Activated naive CD4-positive, alpha-beta T cell treated with anti-CD3 and anti-CD28 coated beads, Interleukin-2, amount 50 U/mL, for 16 hours (primary cell): ENCODE results near the gene SRMS.
A peak's percentile ranks its signal among the peaks of the same experiment; 100 is the strongest.
"Not testable (repeated sequence)": the region's sequence is repeated elsewhere in the genome, so short reads cannot be mapped to it uniquely, and the experiment has no call there.

ENCODE experiments used
- DNase-seq: peaks from one replicate; pipeline ENCODE4 v3.0.0-alpha.2; 2020

SRMS gene

GRCh38 chr20:63578224-63579016 is 30.9 kb upstream of the SRMS start:
- no peak for DNase-seq

- no peak for DNase-seq
Observed at GRCh38 chr20:63577317-63577894, 29.9 kb upstream of the SRMS start.

- DNase-seq = no peak
Observed at GRCh38 chr20:63576311-63576710, 28.8 kb upstream of the SRMS start.

DNA sequence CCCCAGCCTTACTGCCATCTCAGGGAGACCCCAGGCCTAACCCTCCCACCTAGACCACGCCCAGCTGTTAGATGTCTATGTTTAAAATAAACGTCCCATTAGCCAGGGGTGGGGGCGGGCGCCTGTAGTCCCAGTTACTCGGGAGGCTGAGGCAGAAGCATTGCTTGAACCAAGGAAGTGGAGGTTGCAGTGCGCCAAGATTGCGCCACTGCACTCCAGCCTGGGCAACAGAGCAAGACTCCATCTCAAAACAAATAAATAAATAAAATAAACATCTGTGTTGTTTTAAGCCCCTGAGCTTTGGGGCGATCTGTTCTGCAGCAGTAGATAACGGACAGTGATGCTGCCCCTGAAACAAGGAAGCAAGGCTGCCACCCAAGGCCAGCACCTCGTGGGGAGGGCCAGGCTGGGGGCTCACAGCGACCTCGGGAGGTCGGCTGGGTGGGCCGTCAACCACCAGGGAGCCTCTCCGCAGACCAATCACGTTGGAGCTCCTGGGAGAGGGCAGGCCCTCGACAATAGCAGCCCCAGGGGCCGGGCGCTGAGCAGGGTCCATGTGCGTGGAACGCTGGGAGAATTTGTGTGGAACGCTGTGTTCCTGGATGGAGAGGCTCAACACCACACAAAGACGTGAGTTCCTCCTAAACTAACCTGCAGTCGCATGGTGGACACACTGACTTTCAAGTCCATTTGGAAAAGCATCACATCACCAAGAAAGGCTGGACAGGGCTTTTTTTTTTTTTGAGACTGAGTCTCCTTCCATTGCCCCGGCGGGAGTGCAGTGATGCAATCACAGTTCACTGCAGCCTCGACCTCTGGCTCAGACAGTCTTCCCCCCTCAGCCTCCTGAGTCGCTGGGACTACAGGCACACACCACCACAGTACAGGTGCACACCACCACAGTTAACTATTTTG is 27.5 kb upstream of the SRMS start:
- no peak for DNase-seq

GRCh38 chr20:63574156-63574828 is 26.7 kb upstream of the SRMS start, which contains the start of gene HELZ2:
Gene HELZ2 (minus strand): TSS chr20:63574239. CDS start chr20:63572385, 1,854 bp downstream.
- DNase-seq = peak; percentile 42

DNA sequence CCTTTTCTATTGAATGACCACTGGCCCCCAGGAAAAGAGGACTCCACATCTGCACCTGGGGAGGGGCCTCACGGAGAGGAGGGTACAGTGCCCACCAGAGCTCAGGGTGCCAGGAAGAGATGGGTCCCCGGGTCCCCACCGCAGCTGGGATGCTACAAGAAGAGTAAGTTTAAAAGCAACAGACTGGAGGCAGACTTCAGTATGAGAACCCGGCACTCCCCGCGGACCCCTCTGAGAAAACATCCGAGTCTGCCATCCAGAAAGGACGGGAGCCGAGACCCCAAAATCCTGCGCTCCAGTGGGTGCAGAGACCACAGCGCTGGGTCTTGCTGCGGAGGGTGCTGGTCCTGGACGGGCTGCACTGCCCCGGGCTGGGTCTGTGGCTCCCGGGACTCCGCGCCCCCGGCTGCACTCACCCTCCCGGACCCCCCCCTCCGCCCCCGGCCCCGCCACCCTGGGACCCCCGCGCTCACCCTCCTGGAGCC is 26.1 kb upstream of the SRMS start:
- DNase-seq = no peak

DNA sequence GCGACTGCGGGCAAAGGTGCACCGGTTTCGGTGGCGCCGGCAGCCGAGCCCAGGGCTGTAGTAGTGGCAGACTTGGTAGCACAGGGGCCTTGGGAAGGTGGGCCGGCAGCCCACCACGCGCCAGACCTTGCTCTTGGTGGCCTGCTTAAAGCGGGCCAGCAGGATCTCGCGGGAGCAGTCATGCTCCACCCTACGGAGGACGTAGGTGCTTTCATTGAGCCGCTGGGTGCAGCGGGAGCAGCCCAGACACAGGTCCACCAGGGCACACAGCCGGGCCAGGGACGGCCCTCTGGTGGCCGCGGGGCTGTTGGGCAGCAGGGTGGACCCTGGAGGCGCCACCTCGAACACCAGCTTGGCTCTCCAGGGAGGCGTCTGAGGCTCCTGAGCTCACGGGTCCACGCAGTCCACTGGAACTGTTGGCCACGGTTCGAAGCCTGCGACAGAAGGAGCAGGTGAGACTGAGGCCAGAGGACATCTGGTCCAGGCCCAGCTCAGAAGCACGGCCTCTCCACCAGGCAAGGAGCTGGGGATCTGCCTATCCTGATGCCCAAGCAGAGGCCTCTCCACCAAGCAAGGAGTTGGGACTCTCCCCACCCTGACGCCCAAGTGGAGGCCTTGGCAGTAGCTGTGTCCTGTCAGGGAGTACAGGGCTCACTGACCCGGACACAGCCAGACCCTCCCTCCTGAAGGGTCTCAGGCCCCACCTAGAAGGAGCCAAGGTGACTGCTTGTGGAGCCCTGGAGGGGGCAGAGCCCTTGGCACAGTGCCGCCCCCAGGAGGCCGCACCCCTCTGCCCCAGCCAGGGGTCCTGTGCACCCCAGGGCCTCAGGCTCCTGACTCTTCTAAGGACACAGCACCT is 25.5 kb upstream of the SRMS start:
- no peak for DNase-seq

- no peak for DNase-seq
Observed at GRCh38 chr20:63572071-63572787, 24.7 kb upstream of the SRMS start.

GRCh38 chr20:63571087-63571478 is 23.5 kb upstream of the SRMS start:
- not testable (repeated sequence) for DNase-seq

DNA sequence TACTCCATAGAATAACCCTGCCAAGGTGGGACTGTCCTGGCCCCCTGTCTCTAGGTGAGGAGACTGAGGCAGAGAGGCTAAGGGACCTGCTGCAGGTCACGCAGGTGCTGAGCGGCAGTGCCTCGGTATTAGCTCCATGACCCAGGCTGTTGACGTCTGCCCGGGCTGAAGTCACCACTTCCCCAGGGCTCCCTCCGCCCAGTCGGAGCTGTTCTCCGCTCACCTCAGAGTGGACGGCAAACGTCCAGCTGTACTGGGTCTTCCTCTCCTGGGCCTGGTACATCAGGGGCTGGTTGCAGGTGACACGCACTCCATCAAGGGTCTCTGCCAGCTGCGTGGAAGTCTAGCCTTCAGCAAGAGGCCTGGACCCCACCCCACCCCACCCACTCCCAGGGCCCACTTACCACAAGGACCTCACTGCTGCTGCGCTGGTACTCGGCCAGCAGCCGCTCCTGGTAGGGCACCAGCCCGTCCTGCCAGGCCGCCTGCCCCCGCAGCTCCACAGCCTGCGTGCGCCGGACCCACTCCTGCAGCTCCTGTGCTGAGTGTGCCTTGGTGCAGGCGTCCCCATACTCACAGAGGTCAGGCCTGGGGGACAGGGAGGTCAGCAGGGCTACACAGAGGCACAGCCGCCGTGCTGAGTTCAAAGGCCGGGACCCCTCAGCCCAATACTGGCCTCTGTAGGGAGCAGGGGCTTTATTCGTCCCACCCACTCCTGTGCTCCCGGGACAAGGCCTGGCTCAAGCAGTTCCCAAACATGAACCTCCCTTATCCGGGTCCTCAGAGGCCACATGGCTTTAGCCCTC is 22.9 kb upstream of the SRMS start:
- no peak for DNase-seq

GRCh38 chr20:63568986-63569949 is 21.7 kb upstream of the SRMS start:
- no peak for DNase-seq

DNA sequence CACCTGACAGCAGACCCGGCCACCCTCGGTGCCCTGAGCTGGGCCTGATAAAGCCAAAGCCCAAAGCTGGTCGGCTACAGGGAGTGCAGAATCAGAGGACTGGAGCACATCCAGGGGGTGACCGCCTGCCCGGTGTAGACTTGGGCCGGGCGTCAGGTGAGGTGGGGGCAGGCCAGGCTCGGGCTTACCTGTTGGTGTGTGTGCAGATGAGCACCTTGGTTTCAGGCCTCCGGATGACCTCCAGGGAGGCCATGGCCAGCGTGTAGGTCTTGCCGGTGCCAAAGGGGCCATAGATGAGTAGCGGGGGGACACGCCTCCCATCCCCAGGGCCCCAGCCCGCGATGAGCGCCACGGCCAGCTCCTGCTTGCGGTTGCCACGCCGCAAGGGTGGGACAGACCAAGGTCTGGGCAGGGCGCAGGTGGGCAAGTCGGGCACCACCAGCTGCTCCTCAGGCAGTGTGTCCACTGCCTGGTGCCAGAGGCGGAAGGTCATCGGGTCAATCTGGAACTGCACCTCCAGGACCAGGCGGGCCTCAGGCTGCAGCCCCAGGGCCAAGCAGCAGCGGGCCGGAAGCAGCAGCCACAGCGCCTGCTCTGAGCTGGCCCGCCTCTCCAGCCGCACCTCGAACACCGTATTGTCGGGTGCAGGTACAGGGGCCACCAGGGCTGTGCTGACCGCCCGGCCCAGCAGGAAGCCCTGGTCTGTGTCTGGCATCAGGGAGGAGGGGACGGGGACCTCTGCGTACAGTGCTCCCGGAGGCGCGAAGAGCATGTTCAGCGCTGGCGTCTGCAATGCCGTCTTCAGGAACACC is 20.8 kb upstream of the SRMS start:
- no peak for DNase-seq

DNA sequence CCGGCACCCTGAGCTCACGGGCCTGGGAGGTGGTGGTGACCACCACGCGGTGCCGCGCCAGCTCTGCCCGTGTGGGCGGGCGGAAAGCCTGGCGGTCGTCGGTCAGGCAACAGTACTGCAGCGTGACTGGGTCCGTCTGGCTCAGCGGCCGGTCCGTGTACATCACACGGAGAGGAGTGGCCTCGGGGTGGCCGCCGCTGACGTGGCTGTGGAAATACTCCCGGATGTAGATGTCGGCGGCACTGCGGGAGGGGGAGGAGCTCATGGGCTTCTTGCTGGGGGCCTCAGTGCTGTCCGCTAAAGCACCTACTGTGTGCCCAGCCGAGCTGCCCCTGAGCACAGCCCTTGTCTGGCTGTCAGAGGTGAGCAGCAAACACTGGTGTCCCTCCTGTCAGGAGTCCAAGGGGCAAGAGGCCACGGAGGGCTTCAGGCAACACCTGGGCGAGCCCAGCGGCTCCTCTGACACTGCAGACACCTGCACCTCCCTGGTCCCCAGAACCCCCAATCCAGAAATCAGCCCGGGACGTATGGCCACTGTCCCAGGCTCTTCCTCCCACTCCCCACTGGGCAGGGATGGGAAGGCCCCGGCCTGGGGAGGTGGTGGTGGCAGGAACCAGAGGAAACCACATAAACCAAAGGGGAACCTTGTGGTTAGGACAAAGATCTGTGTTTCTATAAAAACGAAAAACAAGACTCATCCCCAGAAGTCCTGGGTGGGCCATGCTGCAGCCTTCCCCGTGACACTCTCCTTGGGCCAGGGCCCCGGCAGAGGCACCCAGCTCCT is 20.0 kb upstream of the SRMS start:
- peak; percentile 33 for DNase-seq

- DNase-seq = no peak
Observed at GRCh38 chr20:63567136-63567385, 19.5 kb upstream of the SRMS start.

DNA sequence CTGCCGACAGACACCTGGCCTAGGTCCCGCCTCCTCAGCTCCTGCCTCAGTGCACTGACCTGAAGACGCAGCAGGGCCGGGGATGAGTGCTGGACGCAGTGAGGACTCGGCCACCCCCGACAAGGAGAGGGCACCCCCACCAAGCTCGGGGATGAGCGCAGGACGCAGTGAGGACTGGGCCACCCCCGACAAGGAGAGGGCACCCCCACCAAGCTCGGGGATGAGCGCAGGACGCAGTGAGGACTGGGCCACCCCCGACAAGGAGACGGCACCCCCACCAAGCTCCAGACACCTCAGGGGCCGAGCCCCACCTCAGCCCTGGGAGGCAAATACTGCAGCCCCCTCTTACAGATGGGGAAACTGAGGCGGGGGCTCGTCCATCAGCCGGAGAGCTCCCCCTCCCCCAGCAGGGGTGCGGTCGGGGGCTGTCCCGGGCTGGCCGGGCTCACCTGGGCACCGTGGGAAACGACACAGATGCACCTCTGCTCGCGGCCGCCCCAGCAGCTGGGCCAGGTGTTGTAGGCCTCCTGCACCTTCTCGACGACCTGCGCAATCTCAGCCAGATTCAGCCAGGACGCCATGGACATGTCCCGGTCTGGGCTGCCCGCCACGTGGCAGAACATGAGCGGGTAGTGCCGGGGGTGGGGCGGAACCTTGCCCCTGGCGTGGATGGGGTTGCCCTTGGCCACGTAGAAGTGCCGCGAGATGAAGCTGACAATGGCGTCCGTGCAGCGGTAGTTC is 19.0 kb upstream of the SRMS start:
- DNase-seq = no peak

DNA sequence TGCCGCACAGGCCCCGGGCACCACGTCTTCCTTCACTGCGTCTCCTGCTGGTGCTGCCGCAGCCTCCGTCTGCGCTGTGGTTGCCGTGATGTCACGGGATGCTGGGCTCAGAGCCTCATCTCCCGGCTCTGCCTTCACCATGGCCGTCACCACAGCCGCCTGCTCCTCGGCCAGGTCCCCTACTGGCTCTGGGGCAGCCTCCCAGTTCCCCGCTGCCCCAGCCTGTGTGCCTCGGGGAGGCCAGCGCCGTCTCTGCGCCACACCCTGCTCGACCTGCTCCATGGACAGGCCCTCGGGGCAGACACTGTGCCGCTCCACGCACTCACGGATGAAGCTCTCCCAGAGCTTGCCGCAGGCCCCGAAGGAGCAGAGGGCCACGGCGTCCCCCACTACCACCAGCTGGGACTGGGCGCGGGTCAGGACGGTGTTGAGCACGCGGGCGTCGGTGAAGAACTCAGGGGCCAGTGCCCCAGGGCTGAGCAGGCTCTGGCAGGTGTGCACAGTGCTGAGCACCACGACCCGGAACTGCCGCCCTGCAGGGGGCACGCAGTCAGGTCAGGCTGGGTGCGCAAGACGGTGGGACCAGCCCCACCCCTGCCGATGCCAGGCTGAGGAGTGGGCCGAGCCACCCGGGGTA is 18.3 kb upstream of the SRMS start:
- no peak for DNase-seq
